Dermis microvascular lymphatic vessel endothelial cell (primary cell): ENCODE results near the gene CCDC170. TPM values are rescaled to one million over a fixed set of nuclear protein-coding genes. Genes with fewer than 3 reads are reported as not detected.

Experiments
- DNase-seq, 2 donors: peaks; one replicate each; pipeline versions ENCODE4 v3.0.0 to v3.0.0-alpha.2; 2010; ENCODE audit warnings: low read depth in 2 of 2
- total RNA-seq: library from RNA; depleted of rRNA; stranded (reverse); fragments of >200 nt; gene quantifications from 2 replicates; pipeline ENCODE4 v1.2.1, GENCODE V29; 2014

CCDC170 gene
- total RNA-seq, 1 donor from 2014 or later, result under 0.01 TPM

DNA sequence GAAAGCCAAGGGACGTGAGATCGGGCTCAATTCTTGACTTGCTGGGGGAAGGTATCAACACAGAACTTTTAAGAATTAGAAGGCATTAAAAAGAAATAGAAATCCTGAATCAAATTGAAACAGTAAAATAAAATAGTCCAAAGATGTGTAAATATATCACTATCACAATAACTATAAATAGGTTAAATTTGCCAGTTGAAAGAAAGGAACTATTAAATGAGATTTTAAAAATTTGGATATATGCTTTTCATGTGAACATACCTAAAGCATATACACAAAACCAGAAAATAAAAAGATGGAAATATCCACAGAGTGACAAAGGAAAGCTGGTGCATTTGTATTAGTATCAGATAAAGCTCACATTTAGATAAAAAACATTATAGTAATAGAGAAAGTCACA lies 161.3 kb downstream of the CCDC170 start:
- no peak for DNase-seq

DNA sequence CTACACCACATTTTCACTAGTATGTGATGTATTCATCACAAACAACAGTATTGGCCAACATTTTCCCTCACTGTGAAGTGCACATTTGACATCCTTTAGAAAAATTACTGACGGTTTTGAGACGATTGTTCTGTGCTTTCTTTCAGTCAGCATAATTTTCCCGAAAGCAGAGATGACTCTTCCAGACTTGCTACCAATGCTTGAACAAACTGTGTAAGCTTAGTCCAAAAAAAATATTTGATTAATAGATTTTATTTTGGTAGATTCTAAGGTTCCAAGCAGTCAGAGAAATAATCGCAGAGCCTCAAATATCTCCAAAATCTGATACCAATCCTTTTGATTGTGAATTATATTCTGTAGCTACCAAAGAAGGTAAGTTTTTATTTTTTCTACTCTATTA lies 162.6 kb downstream of the CCDC170 start:
- DNase-seq, result no peak

DNA sequence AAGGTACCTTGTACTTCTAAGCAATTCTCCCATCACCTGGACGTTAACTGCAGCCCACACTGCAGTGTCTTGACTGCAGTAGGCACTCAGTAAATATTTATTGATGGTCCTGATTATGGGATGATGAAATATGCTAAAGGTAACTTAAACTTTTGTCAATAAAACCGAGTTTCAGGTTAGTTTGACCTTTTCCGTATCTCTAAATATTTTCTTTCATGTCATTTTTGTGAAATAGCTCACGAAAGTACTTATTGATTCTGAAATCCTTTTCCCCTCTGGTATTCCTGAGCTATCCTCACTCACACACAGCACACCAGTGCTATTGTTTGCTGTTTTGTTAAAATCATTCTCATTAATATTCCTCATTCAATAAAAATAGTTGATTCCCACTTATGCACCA lies 164.3 kb downstream of the CCDC170 start:
- DNase-seq, result no peak

DNA sequence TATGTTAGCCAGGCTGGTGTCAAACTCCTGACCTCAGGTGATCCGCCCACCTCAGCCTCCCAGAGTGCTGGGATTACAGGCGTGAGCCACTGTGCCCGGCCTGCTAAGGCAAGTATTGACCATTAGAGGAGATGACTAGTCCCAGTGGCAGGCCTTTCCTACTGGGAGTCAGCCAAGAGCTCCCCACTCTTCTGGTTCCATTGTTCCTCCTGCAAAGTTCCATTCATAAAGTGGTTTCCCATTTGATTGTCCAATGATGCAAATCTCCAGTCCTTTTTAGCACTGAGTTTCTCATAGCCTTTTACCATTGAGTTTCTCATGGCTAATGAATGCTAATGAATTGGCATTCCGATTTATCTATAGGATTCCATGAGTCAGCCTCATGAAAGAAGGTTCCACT lies 165.4 kb downstream of the CCDC170 start:
- DNase-seq, result no peak

DNA sequence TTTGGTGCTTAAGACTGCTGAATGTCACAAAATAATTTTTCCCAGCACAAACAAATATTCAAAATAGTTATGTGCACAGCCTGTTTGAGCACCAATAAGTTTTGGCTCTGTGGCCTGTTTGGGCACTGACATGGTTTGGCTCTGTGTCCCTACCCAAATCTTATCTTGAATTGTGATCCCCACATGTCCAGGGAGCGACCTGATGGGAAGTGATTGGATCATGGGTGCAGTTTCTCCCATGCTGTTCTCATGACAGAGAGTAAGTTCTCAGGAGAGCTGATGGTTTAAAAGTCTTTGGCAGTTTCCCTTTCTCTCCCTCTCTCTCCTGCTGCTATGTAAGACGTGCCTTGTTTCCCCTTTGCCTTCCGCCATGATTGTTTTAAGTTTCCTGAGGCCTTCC lies 167.7 kb downstream of the CCDC170 start:
- no peak for DNase-seq

DNA sequence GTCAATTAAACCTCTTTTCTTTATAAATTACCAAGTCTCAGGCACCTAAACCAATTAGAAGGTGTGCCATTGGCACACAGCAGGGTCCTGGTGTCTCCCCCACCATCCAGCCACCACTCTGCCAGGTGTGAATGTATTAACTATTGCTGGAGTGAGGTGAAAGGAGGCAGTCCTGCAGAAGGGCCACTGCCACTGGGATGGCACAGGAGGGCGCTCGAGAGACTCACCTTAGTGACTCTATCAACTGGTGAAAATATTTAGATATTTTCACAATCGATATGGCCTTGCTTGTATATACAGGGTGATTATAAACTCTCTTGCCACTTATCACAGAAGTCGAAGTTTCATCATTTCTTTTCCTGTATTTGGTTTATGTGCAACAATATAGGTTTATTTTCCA lies 168.1 kb downstream of the CCDC170 start:
- DNase-seq, result peak in 1 of 2 donors; percentile 31

DNA sequence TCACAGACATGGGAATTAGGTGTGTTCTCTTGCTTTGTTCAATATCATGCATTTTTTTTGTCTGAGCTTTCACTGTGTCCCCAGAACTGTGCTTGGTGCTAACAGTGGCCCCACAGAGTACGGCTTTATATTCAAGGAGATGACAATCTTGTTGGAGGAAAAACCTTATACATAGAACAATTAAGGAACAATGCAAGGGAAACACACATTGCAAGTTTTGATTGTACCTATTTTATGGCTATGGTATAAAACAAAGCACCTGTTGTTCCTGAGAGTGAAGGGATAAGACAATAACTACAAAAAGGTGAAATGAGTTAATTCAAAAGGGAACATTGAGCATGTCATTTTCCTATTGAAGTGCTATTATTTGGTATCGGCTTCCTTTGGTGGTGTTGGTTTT lies 169.7 kb downstream of the CCDC170 start:
- no peak for DNase-seq

DNA sequence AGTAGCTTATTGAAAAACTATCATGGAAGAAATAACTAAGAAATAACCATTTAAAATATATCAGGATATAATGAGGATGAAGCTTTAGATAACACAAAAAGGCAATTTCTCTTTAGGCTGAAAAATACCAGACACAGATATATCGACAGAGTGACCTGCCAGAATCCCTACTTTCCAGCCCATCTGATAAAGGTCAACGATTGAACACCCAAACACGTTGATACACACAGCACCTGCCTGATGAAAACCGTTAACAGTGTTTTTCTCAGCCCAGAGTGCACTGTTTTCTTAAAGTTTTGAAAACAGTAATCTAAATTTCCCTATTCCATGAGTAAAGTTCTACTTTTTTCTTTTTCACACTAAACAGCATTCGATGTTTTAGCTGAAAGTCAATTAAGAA lies 170.6 kb downstream of the CCDC170 start:
- DNase-seq, result no peak

DNA sequence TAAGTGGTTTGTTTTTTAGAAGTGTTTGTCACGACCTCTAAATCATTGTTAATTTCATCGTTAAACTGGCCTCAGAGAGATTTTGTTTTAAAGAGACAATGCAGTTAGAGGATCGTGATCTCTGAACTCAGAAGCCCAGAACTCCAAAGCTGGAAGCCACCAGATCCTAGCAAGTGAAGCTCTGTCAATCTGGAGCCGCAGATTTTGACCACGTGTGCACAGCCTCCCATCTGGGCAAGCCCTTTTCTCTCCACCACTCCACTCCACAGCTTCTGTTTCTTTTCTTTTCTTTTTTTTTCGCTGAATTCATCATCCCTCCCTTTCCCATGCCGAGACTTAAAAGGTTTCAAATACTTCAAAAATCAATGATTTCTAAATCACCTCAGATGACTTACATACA lies 171.5 kb downstream of the CCDC170 start:
- DNase-seq, result no peak

DNA sequence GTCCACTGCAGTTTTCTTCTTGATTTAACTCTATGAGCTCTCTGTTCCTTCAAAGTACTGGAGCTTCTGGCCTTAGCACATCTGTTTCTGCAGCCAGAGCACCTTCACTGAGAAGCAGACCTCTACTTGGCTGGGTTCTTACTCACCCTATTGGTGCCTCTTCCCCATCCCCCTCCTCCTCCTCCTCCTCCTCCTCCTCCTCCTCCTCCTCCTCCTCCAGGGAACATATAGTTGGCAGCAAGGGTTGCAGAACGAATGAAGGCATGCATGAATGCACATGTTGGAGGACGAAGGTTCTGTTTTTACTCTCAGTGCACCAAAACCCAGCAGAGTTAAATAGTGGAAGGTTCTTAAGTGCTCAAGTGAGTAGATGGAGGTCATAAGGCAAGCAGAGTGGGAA lies 172.7 kb downstream of the CCDC170 start:
- no peak for DNase-seq

DNA sequence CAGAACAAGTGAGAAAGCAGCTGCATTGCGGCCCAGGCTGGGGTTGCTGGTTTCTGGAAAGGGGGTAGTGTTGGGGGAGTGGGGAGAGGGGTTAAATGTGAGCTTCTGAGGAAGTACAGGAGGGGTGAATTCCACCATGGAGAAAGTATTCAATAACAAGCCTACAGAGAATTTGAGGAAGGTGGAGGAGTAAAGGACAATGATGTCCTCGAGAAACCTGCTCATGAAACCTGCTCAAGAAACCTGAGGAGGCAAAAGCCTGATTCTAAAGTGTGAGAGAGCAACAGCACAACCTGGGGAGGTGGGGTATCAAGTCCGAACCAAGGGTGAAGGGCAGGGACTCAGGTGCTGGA lies 175.4 kb downstream of the CCDC170 start:
- no peak for DNase-seq

DNA sequence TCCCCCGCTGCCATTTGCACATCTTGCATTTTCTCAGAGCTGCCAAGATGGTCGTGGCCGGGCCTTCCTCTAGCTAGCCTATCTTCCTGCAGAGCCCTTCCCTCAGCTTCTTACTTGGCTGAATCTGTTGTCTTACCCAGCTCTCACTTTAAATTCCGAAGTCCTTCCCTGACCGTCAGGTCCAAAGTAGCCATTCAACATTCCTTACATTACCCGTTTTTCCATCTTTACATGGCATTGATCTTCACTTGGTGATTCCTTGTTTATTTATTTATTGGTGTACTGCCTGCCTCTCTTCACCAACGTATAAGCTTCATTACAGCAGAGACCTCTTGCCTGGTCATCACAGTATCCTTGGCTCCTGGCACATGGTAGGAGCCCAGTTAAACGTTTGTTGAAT lies 176.3 kb downstream of the CCDC170 start:
- no peak for DNase-seq

Other genes starting within 250 kb of the CCDC170 start
- 5.0 and 6.7 TPM in 2 replicates for gene ZBTB2, start 102.5 kb upstream of the CCDC170 start, total RNA-seq
- gene RMND1, start 41.9 kb upstream of the CCDC170 start, total RNA-seq, result 19.9 and 21.2 TPM in 2 replicates